ENCODE data around the gene SDC4.

Gene SDC4

DNA sequence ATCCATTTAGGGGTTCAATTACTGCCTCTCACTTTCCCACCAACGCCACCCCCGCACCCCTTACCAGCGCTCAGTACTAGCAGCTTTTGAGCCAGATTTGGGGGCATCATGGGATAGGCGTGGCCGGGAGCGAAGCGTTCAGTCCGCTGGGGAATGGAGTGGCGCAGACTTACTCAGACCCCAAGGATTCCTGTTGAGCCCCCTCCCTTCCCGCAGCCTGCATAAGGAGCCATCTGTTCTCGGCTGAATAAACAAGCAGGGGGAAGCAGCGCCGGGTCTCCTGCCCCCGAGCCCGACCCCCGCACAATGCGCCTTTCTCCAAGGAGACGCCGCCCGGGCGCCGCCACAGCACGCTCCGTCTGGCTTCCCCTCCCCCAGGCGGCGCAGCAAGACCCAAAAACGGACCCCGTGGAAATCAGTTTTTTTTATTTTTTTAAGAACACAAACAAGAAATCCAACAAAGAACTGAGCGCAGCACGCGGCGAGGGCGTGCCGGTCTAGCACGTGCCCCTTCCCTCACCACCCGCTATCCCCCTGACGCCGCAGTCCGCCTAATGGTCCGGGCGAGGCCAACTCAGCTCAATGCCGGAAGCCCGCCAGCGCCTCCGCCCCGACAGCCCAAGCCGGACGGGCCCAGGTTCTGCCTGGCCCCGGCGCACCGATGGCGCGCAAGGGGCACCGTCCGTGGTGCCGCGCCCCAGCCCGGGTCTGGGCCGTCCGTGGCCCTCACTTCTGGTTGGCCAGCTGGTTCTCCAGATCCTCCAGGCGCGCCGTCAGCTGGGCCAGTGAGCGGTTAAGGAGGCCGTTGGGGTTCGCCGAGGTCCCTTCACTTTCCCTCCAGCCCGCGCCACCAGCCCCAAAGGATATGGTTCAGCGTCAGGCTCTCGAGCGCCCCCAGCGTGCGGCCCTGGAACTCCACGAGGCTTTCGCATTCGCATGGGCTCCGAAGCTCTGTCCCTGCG lies 54.9 kb downstream of the SDC4 start:
- peak; percentile 88 for DNase-seq

DNA sequence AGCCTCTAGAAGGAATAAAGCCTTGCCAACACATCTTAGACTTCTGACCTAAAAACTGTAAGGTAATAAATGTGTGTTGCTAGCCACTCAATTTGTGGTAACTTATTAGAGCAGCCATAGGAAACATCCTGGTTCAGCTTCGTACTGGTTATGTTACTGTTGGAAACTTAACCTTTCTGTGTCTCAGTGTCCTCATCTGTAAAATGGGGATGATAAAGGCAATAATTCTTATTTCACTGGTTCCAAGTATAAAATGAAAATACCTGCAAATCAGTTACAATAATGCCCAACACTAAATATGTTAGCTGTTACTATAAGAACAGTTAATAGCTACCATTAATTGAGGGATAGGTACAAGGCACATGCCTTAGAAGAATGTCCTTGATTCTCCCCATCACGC lies 55.9 kb downstream of the SDC4 start:
- no peak for DNase-seq

DNA sequence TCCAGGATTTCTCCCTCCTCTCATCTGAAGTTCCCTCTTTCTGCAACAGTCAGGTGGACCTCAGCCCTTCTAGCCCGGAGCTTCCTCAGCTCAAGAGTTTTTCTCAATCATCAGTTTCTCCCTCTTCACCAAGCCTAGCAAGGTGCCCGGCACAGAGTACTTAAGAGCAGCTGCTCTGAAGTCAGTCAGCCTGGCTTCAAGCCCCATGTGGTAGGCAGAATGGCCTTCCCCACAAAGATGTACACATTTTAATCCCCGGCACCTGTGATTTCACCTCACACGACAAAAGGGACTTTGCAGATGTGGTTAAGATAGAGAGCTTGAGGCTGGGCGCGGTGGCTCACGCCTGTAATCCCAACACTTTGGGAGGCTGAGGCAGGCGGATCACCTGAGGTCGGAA lies 56.7 kb downstream of the SDC4 start:
- DNase-seq: no peak

DNA sequence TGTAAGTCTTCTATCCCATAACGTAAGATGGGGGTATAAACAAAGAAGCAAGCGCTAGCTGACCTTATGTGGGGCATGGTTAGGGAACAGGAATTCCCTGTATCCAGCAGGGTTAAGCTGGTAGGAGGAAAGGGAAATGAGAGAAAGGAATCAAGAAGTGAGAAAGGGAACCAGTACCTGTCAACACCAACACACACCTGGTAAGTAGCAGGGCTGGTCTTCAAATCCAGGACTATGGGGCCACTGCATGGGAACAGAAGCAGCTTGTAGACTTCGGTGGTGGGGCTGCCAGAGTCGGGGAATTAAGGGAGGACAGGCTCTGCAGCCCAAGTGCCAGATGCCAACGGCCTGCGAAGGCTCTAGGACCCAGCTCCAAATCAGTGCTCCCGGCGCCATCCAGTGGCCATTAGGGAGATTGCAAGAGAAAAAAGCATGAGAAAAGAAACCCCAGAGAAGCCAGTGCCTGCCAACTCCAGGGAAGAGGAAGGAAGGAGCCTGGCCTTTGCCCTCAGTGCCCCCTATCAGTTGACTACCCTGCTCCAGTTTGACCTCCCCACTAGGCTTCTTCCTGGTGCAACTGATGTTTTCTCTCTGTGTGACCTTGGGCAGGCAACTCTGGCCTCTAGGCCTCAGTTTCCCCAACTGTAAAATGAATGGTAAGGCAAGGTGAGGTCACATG lies 57.4 kb downstream of the SDC4 start:
- peak; percentile 89 for DNase-seq

DNA sequence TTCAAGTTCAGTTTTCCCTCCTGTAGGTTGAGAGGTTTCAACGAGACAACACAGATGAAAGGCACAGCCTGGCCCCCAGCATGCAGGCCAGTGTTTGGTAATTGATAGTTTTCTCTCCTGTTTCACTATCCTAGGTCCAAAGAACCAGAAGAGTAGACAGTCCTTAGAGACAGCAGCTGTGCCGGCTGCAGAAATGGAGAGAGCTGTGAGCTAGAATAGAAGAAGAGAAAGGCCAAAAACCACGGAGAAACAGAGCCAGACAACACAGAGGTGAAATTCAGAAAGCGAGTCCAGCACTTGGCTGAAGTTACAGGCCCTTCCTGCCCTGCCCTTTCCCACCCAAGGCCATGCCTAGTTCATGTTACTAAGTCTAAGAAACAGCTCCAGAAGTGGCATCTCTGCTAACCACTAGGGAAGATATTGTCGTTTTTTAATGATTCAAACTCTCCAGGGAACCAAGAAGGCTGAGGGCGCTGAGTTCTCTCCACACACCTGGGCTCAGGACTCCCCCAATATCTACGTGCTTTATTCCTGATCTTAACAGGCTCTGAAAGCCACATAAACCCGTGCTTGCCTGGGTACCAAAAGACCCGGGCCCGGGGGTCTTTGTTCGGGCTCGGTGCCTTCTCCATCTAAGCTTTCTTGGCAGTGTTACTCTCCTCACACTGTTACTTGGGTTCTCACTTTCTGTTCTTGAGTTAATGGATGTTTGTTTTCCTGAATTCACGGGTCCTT lies 58.1 kb downstream of the SDC4 start:
- DNase-seq: no peak

DNA sequence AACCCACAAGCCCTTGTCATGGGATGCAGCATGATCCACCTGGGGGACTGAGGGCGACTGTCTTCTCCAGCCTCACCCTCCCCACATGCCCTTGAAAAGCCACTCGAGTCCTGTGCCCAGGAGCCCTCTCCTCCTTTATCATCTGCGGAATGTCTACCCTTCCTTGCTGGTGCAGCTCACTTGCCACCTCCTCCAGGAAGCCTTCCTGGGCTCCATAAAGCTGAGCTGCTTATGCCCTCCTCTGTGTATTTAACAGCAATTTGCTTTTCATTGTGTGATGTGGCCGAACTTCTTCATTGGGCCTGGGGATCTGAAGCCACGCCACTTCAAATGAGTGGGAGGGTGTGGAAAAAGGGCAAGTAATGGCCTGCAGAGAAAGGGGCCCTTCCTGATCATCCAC lies 59.4 kb downstream of the SDC4 start:
- no peak for DNase-seq

DNA sequence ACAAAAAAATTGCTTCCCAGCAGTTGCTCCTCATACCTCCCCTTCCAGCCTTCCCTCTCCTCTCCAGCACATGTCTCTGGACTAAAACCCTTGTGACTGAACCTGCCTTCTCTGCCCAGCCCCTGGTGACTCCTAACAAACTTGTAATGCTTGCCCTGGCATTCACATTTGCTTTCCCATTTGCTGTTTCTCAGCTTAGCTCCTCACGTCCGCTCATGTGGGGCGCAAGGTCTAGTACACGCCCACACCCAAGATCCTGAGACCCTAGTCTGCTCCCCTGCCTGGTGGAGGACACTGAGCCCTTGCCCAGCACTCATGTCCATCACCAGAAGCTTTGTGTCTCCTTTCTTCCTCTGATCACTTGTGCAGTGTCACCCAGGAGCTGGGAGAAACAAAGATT lies 59.8 kb downstream of the SDC4 start:
- DNase-seq: no peak

DNA sequence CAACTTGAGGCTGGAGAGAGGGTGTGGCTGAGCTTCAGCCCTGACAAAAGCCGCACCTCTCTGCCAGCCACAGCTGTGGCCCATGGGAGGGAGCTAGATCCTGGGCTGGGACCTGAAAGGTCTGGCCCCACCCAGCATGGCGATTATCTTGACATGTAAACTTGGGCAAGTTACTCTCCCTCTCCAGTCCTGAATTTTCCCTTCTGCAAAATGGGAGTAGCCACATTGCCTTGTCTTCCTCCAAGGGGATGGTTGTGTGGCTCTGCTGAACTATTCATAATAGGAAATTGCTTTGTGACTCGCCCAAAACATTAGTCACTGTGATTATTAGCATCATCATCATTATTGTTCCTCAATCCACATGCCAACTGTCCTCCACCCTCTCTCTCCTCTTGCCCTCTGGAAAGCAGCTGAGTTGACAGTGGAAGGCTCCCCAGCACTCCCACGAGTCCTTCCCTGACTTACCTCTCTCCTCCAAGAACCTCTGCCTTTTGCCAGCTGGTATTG lies 64.6 kb downstream of the SDC4 start:
- DNase-seq: peak; percentile 49

DNA sequence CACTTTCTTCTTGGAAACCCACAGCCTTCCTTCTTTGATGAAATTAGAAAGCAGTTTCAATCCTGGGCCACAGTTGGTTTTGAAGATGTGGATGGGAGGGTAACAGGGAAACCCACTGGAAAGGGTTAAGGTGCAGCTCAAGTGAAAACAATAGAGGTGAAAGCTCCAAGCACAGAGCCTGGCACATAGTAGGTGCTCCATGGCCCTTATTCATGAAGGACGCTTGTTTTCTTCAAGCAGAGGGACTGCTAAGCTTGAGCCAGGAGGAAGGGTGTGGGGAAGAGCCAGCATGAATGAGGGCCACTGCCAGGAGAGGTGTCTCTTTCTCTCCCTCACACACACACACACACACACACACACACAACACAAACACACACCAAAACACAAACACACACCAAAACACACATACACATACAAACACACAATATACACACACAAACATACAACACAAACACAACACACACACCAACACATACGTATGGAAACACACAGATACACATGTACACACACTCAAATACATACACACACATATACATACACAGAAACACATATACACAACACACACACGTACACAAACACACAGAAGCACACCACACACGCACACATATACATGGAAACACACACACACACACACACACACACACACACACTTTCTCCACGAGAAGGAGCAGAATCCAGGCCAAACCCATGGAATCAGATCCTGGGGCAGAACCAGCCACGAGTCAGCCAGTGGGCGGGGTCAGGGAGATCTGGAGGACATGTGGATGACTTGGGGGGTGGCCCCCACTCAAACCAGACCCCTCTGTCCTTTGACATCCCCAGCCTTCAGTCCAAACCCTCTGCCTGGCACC lies 65.3 kb downstream of the SDC4 start:
- DNase-seq: no peak

DNA sequence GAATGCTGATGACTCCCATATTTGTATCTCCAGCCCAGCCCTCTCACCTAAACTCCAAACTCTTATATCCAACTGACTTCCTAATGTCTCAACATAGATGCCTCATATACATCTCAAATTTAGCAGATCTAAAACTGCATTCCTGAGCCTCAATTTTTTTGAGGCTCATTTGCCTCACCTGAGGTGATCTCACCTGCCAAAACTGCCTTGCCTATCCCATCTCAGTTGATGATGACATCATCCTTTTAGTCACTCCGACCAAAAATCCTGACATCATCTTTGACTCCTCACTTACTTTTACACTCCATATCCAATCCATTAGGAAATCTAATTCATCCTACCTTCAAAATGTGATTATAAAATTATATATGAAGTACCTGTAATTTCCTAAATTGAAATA lies 68.2 kb downstream of the SDC4 start:
- no peak for DNase-seq

DNA sequence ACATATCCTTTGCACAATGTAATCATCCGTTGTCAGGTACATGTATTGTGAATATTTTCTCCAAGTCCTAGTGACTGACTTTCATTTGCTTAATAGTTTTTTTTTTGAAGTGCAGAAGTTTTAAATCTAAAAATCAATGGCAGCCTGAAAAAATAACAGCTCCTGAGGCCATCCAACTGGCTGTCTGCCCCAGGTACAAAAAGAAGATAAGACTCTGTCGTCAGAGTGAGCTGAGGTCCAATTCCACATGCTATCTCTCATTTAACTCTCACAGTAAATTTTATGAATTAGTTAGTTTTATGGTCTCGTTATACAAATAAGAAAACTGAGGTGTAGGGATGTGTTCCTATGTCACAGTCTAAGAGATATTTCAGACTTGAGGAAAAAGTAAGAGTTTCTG lies 72.9 kb downstream of the SDC4 start:
- DNase-seq: no peak
